Measurements from ENCODE around the gene SLC5A2.

GRCh38 chr16:31501966-31502348 is 19.0 kb downstream of the SLC5A2 start:
- TF ChIP-seq CTCF (conservative IDR thresholded peaks at IDR 0.05; ENCODE audit: low read depth, low read length) (no peak), EZH2 (IDR thresholded peaks at IDR 0.05; ENCODE audit: low read length, unreplicated experiment) (no peak), EZH2phosphoT487 (IDR thresholded peaks at IDR 0.05; ENCODE audit: borderline replicate concordance, low read length) (no peak)
